HepG2 (cell line): ENCODE measurements around the gene CDC14A. TPM values are rescaled to one million over a fixed set of nuclear protein-coding genes. Genes with fewer than 3 reads are reported as not detected.

Source experiments
- ATAC-seq: fragments of 200-7000 bp; cut with Tn5 transposase; 3 replicates; pipeline ENCODE4 v1.9.1; 2020; ENCODE audit warnings: mild to moderate bottlenecking, moderate library complexity
- BruUV-seq: library from RNA; stranded (reverse); fragments of 400-500 nt; replicated peaks from 2 replicates; lab custom pipeline; 2021; lab: Mats Ljungman, UMichigan
- CTCF ChIA-PET: fragments of 300-600 bp; formaldehyde crosslinking; extraction: SDS; loops from one replicate; lab custom pipeline; 2021; ENCODE audit warnings: low total read pairs, inconsistent platforms, low intra/inter-chr PET ratio; lab: Yijun Ruan, JAX
- POLR2A ChIA-PET: fragments of 350-600 bp; sonication (Branson Sonifier 250); formaldehyde crosslinking; loops from one replicate; lab custom pipeline; 2020; ENCODE audit warnings: antibody characterized with exemption, inconsistent platforms; lab: Yijun Ruan, JAX
- DNase-seq: peaks from one replicate; pipeline ENCODE4 v3.0.0-alpha.2; 2015; ENCODE audit warnings: low spot score
- FAIRE-seq: peaks from 3 replicates; lab custom pipeline; 2011; peaks lifted over from hg19 to GRCh38; lab: Jason Lieb, UNC
- H2AFZ ChIP-seq: one replicate; pipeline ENCODE4 v1.6.1; 2011; ENCODE audit warnings: low read length, inconsistent platforms
- H3K27ac ChIP-seq: fragments of 300-600 bp; 3 replicates; pipeline ENCODE4 v1.8.0; 2011; ENCODE audit warnings: mixed run types, mild to moderate bottlenecking, mixed read lengths, low read length, inconsistent platforms; ENCODE audit not compliant: insufficient read depth; ENCODE audit errors: extremely low read length
- H3K27me3 ChIP-seq, 2 experiments: fragments of 200-600 bp in 1 of 2; 2 replicates in 1 of 2; 3 replicates in 1 of 2; pipeline versions ENCODE4 v1.6.0 to v1.8.0; 2011; ENCODE audit warnings: low read length in 2 of 2, mild to moderate bottlenecking in 2 of 2, moderate library complexity in 2 of 2, inconsistent platforms in 1 of 2; ENCODE audit not compliant: insufficient read depth in 2 of 2, control insufficient read depth in 1 of 2
- H3K36me3 ChIP-seq, 2 experiments: fragments of 200-600 bp in 1 of 2; replicated peaks in 1 of 2; 2 replicates in 1 of 2; 3 replicates in 1 of 2; pipeline versions ENCODE4 v1.5.1 to v1.8.0; 2011; ENCODE audit warnings: low read length in 2 of 2, inconsistent platforms in 1 of 2; ENCODE audit not compliant: insufficient read depth in 2 of 2, control insufficient read depth in 1 of 2
- H3K4me1 ChIP-seq: 2 replicates; pipeline ENCODE4 v1.5.1; 2012; ENCODE audit warnings: low read length, inconsistent platforms; ENCODE audit not compliant: insufficient read depth
- H3K4me2 ChIP-seq: 2 replicates; pipeline ENCODE4 v1.6.0; 2011; ENCODE audit warnings: low read depth, low read length, inconsistent platforms
- H3K4me3 ChIP-seq, 3 experiments: fragments of 200-600 bp in 1 of 3; sonication (generic), shearing (Covaris generic) in 1 of 3; replicated peaks in 1 of 3; 2 replicates each; pipeline ENCODE4 v1.5.1; 2011 to 2016; ENCODE audit warnings: low read length in 3 of 3, inconsistent platforms in 2 of 3, low read depth in 2 of 3, mild to moderate bottlenecking in 2 of 3, control low read depth in 1 of 3, mixed read lengths in 1 of 3; ENCODE audit not compliant: insufficient read depth in 1 of 3
- H3K79me2 ChIP-seq: one replicate; pipeline ENCODE4 v1.6.1; 2011; ENCODE audit warnings: low read length, inconsistent platforms; ENCODE audit not compliant: insufficient read depth
- H3K9ac ChIP-seq: 2 replicates; pipeline ENCODE4 v1.6.0; 2011; ENCODE audit warnings: mild to moderate bottlenecking, low read depth, low read length, inconsistent platforms; ENCODE audit not compliant: insufficient read depth
- H3K9me3 ChIP-seq: 2 replicates; pipeline ENCODE4 v1.5.1; 2012; ENCODE audit warnings: mild to moderate bottlenecking, low read length
- H4K20me1 ChIP-seq: 2 replicates; pipeline ENCODE4 v1.6.0; 2011; ENCODE audit warnings: inconsistent platforms, mild to moderate bottlenecking, low read length, moderate library complexity; ENCODE audit not compliant: insufficient read depth
- NR2C2 ChIP-seq: sonication (generic); formaldehyde crosslinking; IDR thresholded peaks from 2 replicates; pipeline ENCODE4 v1.4.0; 2020; ENCODE audit warnings: missing genetic modification reagents, mild to moderate bottlenecking, moderate library complexity, borderline replicate concordance
- PAF1 ChIP-seq: IDR thresholded peaks from 2 replicates; pipeline ENCODE4 v1.6.1; 2016; ENCODE audit warnings: missing genetic modification reagents, missing compliant biosample characterization
- PBX2 ChIP-seq: IDR thresholded peaks from 2 replicates; pipeline ENCODE4 v1.6.1; 2016; ENCODE audit warnings: control low read depth
- PCBP2 ChIP-seq: fragments of 200-400 bp; formaldehyde crosslinking; optimal IDR thresholded peaks from 2 replicates; pipeline ENCODE3; 2018; ENCODE audit warnings: low read length, low read depth; ENCODE audit not compliant: poor library complexity, severe bottlenecking
- SMARCE1 ChIP-seq: fragments of 450-650 bp; IDR thresholded peaks from 2 replicates; pipeline ENCODE4 v1.6.1; 2017; ENCODE audit warnings: borderline replicate concordance
- TOPORS ChIP-seq: sonication (generic); formaldehyde crosslinking; IDR thresholded peaks from 2 replicates; pipeline ENCODE4 v1.8.0; 2023; ENCODE audit warnings: mild to moderate bottlenecking, missing genetic modification reagents
- ZNF329 ChIP-seq: sonication (generic); formaldehyde crosslinking; IDR thresholded peaks from 2 replicates; pipeline ENCODE4 v1.9.0; 2021; ENCODE audit warnings: low read depth, mild to moderate bottlenecking, missing genetic modification reagents
- ZNF563 ChIP-seq: sonication (generic); formaldehyde crosslinking; IDR thresholded peaks from 2 replicates; pipeline ENCODE4 v1.8.0; 2022; ENCODE audit warnings: mild to moderate bottlenecking, moderate library complexity, missing genetic modification reagents
- ZNF687 ChIP-seq: sonication (generic); formaldehyde crosslinking; IDR thresholded peaks from 2 replicates; pipeline ENCODE4 v1.5.1; 2020; ENCODE audit warnings: mild to moderate bottlenecking, missing genetic modification reagents, moderate library complexity
- WGBS: methylation state at CpG from one replicate; pipeline ENCODE4 v1.1.6; 2017; ENCODE audit warnings: low lambda C conversion rate; 5-methylcytosine and 5-hydroxymethylcytosine counted together
- in situ Hi-C: cut with HindIII; loops from 2 replicates; pipeline ENCODE4 v1.10.0; 2017; ENCODE audit warnings: low pct_unique_long_range_greater_than_20kb; ENCODE audit not compliant: extremely low pct_ligation_motif_present
- intact Hi-C: fragments of 100-400 bp; cut with micrococcal nuclease; formaldehyde crosslinking; loops from one replicate; pipeline ENCODE4 v1.10.0; 2022; ENCODE audit not compliant: unreplicated experiment
- polyA plus RNA-seq, 8 experiments: library from polyadenylated mRNA; depleted of rRNA in 3 of 8; stranded (reverse) in 7 of 8; unstranded in 1 of 8; fragments of >200 nt; fragmentation: Illumina TruSeq in 4 of 8; extraction: Trizol in 4 of 8; gene quantifications; 2 replicates each; pipeline versions ENCODE4 v1.2.1 to v1.2.3, GENCODE V29; 2011 to 2016; ENCODE audit warnings: low read depth in 4 of 8, missing spikeins in 1 of 8, mixed read lengths in 1 of 8; ENCODE audit not compliant: insufficient read depth in 1 of 8
- total RNA-seq, 5 experiments: library from RNA; depleted of rRNA; stranded (reverse); fragments of >200 nt; fragmentation: Illumina TruSeq; extraction: Trizol; gene quantifications; 2 replicates each; pipeline ENCODE4 v1.2.3, GENCODE V29; 2016; ENCODE audit warnings: low read depth in 1 of 5
- TF ChIP-seq, protein P1 (sequence below): sonication (generic); formaldehyde crosslinking; IDR thresholded peaks from 2 replicates; pipeline ENCODE4 v1.9.0; 2021; ENCODE audit warnings: missing genetic modification reagents, mild to moderate bottlenecking, borderline replicate concordance

Gene CDC14A
- total and polyA plus RNA-seq, 2 of the 13 experiments (the other 11 are each of a cell fraction or from before 2014, with no cell fraction given), result 2.8 to 4.9 TPM

DNA sequence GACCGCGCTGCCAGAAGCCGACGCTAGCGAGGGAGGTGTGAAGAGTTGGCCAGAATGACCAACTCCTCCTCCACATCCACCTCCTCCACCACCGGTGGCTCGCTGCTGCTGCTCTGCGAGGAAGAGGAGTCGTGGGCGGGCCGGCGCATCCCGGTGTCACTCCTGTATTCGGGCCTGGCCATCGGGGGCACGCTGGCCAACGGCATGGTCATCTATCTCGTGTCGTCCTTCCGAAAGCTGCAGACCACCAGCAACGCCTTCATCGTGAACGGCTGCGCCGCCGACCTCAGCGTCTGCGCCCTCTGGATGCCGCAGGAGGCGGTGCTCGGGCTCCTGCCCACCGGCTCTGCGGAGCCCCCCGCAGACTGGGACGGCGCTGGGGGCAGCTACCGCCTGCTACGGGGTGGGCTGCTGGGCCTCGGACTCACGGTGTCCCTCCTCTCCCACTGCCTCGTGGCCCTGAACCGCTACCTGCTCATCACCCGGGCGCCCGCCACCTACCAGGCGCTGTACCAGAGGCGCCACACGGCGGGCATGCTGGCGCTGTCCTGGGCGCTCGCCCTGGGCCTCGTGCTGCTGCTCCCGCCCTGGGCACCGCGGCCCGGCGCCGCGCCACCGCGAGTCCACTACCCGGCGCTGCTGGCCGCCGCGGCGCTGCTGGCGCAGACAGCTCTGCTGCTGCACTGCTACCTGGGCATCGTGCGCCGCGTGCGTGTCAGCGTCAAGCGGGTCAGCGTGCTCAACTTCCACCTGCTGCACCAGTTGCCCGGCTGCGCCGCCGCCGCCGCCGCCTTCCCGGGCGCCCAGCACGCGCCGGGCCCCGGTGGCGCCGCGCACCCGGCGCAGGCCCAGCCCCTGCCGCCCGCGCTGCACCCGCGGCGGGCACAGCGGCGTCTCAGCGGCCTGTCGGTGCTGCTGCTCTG is 186.9 kb downstream of the CDC14A start:
- H3K27me3 ChIP-seq, result peaks cover 3 to 13% of the 10 kb centered on the region in 2 experiments; a peak in 3 of 5 replicates
- peak overlapping the region in 2 of 3 experiments; percentile 19 to 57; a peak in 3 of 6 replicates for H3K4me3 ChIP-seq
- H3K4me2 ChIP-seq, result peak overlapping the region; percentile 56
- no peaks in the 10 kb centered on the region for H4K20me1 ChIP-seq
- FAIRE-seq (no peak), ATAC-seq (peak; percentile 72), DNase-seq (no peak)
- no peak overlapping the region for H2AFZ ChIP-seq
- no peak overlapping the region for H3K27ac ChIP-seq
- H3K9me3 ChIP-seq, result no peaks in the 10 kb centered on the region
- in situ Hi-C loops, result no loop called here
- intact Hi-C loops, result no loop called here
- CTCF ChIA-PET, result no interaction called here
- no peak overlapping the region for H3K9ac ChIP-seq
- WGBS, result 73% methylated on average over 14 of the region's 105 CpGs
- H3K4me1 ChIP-seq, result peaks cover 12% of the 10 kb centered on the region
- BruUV-seq, result no TSS peak
- POLR2A ChIA-PET, result no interaction called here
- no peaks in the 10 kb centered on the region for H3K79me2 ChIP-seq
- no peaks in the 10 kb centered on the region for H3K36me3 ChIP-seq
- TF ChIP-seq, protein P1, sequence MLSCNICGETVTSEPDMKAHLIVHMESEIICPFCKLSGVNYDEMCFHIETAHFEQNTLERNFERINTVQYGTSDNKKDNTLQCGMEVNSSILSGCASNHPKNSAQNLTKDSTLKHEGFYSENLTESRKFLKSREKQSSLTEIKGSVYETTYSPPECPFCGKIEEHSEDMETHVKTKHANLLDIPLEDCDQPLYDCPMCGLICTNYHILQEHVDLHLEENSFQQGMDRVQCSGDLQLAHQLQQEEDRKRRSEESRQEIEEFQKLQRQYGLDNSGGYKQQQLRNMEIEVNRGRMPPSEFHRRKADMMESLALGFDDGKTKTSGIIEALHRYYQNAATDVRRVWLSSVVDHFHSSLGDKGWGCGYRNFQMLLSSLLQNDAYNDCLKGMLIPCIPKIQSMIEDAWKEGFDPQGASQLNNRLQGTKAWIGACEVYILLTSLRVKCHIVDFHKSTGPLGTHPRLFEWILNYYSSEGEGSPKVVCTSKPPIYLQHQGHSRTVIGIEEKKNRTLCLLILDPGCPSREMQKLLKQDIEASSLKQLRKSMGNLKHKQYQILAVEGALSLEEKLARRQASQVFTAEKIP (CRISPR knock-in tag), result no peak
- TF ChIP-seq ZNF687 (CRISPR knock-in tag) (peak; percentile 56), ZNF563 (CRISPR knock-in tag) (no peak), TOPORS (CRISPR knock-in tag) (no peak), NR2C2 (CRISPR knock-in tag) (no peak), PCBP2 (no peak), SMARCE1 (no peak), PAF1 (CRISPR knock-in tag) (no peak), ZNF329 (0 out of 2 replicates have a peak, but pooled peaks have one; percentile 29), PBX2 (no peak)
